ENCODE measurements around the gene PODXL.

DNA sequence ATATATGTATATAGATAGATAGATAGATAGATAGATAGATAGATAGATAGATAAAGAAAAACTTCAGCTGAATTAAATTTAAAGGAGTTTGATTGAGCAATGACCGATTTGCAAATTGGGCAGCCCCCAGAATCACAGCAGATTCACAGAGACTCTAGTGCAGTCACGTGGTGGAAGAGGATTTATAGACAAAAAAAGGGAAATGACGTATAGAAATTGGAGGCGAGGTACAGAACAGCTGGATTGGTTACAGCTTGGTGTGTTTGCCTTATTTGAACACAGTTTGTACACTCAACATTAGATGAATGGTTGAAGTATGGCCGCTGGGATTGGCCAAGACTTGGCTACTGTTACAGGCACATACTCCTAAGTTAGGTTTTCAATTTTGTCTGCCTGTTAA, 8.2 kb upstream of the PODXL start:
- TF ChIP-seq, protein P1, sequence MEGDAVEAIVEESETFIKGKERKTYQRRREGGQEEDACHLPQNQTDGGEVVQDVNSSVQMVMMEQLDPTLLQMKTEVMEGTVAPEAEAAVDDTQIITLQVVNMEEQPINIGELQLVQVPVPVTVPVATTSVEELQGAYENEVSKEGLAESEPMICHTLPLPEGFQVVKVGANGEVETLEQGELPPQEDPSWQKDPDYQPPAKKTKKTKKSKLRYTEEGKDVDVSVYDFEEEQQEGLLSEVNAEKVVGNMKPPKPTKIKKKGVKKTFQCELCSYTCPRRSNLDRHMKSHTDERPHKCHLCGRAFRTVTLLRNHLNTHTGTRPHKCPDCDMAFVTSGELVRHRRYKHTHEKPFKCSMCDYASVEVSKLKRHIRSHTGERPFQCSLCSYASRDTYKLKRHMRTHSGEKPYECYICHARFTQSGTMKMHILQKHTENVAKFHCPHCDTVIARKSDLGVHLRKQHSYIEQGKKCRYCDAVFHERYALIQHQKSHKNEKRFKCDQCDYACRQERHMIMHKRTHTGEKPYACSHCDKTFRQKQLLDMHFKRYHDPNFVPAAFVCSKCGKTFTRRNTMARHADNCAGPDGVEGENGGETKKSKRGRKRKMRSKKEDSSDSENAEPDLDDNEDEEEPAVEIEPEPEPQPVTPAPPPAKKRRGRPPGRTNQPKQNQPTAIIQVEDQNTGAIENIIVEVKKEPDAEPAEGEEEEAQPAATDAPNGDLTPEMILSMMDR (IDR thresholded peaks at IDR 0.05 in 4 of 5, conservative IDR thresholded peaks at IDR 0.05 in 1 of 5): no peak
- no peak for TF ChIP-seq POLR2A (IDR thresholded peaks at IDR 0.05)

All from gastrocnemius medialis (tissue), 4 donors.